HFF-Myc (cell line): ENCODE data around the gene DISC1.
"Not testable (repeated sequence)": the region's sequence is repeated elsewhere in the genome, so short reads cannot be mapped to it uniquely, and the experiment has no call there.

Experiments
- DNase-seq: peaks from one replicate; pipeline ENCODE4 v3.0.0-alpha.2; 2011; ENCODE audit warnings: low read depth; ENCODE audit errors: extremely low read depth
- H3K4me3 ChIP-seq: replicated peaks from 2 replicates; pipeline ENCODE4 v1.5.1; 2011; ENCODE audit warnings: low read depth, mild to moderate bottlenecking, control low read depth, low read length
- CTCF ChIP-seq: IDR thresholded peaks from 2 replicates; pipeline ENCODE4 v1.5.1; 2012; ENCODE audit warnings: mild to moderate bottlenecking, low read depth, low read length, control low read depth; ENCODE audit errors: missing control alignments

The DISC1 gene

GRCh38 chr1:231761747-231762541, 135.4 kb downstream of the DISC1 start:
- TF ChIP-seq CTCF = no peak
- DNase-seq = no peak
- no peak overlapping the region for H3K4me3 ChIP-seq

DNA sequence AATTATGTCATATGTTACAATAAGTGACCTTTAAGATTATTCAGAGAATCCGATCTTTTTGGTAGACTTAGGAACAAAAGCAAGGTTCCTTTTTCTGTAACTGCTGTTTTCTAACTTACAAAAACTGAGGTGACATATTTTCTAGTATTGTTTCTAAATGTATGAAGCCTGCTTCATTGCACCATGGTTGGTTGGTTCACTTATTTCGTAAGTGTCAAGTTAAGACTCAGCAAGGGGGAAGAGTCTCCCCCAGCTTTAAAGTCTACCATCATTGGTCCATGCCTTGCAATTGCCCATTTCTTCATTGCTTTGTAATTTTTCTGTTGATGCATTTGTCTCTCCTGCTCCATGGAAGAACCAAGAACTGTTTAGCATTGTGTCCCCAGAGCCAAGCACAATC, 136.9 kb downstream of the DISC1 start:
- DNase-seq = no peak
- no peak for TF ChIP-seq CTCF

DNA sequence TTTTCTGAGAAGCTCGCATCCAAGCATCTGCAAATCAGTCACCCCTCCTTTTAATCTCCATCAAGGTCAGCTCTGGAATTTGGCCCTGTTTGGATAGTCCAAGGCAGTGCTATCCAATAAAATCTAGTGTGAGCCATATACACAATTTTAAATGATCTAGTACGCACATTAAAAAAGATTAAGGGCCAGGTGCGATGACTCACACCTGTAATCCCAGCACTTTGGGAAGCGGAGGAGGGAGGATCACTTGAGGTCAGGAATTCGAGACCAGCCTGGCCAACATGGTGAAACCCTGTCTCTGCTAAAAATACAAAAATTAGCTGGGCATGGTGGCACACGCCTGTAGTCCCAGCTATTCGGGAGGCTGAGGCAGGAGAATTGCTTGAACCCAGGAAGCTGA, 139.2 kb downstream of the DISC1 start:
- DNase-seq = not testable (repeated sequence)

More for the DNA sequence above, 136.9 kb downstream of the DISC1 start:
- no peak overlapping the region for H3K4me3 ChIP-seq

DNA sequence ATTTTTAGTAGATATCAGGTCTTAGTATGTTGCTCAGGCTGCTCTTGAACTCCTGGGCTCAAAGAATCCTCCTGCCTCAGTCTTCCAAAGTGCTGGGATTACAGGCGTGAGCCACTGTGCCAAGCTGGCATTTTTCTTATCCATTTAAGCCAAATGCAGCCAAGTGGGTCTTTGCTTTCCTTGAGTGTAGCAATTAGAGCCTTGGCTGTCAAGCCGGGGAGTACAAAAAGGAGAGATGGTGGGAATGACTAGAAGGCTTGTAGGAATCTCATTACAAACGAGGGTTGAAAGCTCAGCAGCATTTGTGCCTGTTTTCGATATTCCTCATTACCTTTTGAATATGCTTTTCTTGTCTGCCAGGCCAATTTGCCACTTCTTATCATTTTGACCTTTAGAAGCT, 140.9 kb downstream of the DISC1 start:
- no peak for DNase-seq
- H3K4me3 ChIP-seq = no peak overlapping the region
- no peak for TF ChIP-seq CTCF

More for the DNA sequence above, 139.2 kb downstream of the DISC1 start:
- H3K4me3 ChIP-seq = not testable (repeated sequence)

DNA sequence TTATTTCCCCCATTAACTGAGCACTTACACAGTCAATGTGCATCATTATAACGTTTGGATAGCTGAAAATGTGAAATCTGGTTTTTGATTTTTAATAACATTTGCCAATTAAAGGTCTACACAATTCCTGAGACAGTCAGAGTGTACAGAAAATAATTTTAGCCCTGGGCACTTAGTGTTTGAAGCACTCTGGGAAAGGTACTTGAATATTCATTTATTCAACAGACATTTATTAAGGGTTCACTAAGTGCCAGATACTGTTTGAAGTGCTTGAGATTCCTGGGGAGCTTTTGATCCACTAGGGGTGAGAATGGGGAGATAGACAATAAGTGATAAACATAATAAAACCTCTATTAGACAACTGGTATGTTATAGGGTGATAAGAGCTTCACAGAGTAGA, 141.8 kb downstream of the DISC1 start:
- no peak overlapping the region for H3K4me3 ChIP-seq
- no peak for TF ChIP-seq CTCF
- DNase-seq = no peak

- H3K4me3 ChIP-seq = no peak overlapping the region
- TF ChIP-seq CTCF = no peak
Observed at GRCh38 chr1:231770506-231771175, 144.1 kb downstream of the DISC1 start.

DNA sequence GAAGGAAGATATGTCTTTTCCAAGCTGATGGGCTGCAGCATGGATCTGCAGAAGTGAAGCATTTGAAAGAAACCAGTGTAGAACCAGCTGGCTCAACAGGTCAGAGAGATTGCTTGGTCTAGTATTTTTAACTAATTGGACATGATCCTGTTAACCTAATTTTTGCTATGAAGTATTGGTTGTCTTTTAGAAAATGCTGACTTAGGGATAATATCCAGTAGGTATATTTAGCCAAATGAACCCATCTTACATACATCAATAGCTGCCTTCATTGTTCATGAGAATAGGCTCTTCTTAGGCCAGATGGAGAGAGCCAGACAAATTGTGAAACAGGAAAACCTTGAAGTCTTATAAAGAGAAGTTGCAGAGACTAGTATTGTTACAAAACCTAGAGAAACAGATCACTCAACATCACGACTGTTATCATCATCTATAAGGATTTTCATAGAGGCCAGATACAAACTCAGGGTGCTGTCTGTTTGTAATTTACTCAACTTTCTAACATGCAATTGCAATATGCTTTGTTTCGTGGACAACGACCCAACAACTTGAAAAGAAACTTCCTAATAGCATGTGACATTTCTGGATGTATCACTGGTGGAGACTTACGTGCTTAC, 148.2 kb downstream of the DISC1 start:
- no peak for DNase-seq
- TF ChIP-seq CTCF = no peak
- H3K4me3 ChIP-seq = no peak overlapping the region

More at GRCh38 chr1:231770506-231771175, 144.1 kb downstream of the DISC1 start:
- DNase-seq = no peak
